B cell (primary cell): ENCODE results near the gene ITLN2. TPM values are rescaled to one million over a fixed set of nuclear protein-coding genes. Genes with fewer than 3 reads are reported as not detected.
"Not testable (repeated sequence)": the region's sequence is repeated elsewhere in the genome, so short reads cannot be mapped to it uniquely, and the experiment has no call there.

Source experiments
- ATAC-seq: fragments of 200-7000 bp; cut with Tn5 transposase; one replicate; pipeline ENCODE4 v1.10.0; 2021; ENCODE audit warnings: low read depth, mild to moderate bottlenecking, moderate number of reproducible peaks, moderate library complexity
- CTCF ChIA-PET: fragments of 350-600 bp; sonication (Branson Sonifier 250); formaldehyde crosslinking; loops from one replicate; lab custom pipeline; 2021; ENCODE audit warnings: antibody characterized with exemption, inconsistent platforms; lab: Charles Lee
- POLR2A ChIA-PET: fragments of 350-600 bp; sonication (Branson Sonifier 250); formaldehyde crosslinking; loops from one replicate; lab custom pipeline; 2021; ENCODE audit warnings: antibody characterized with exemption; lab: Charles Lee
- DNase-seq: peaks from one replicate; pipeline ENCODE4 v3.0.0; 2013
- H2AFZ ChIP-seq: 2 replicates; pipeline ENCODE4 v1.6.1; 2012; ENCODE audit warnings: mild to moderate bottlenecking, low read depth, low read length; ENCODE audit not compliant: insufficient read depth, poor library complexity, severe bottlenecking
- H3K27ac ChIP-seq, 2 donors: 1 replicate in 1 of 2; 2 replicates in 1 of 2; pipeline ENCODE4 v1.5.1; 2012 to 2013; ENCODE audit warnings: low read length in 2 of 2, mild to moderate bottlenecking in 2 of 2, moderate library complexity in 1 of 2
- H3K27me3 ChIP-seq, 4 experiments: fragments of 200-600 bp in 1 of 4; sonication (generic) in 1 of 4; replicated peaks in 1 of 4; 1 replicate in 2 of 4; 2 replicates in 2 of 4; pipeline versions ENCODE4 v1.6.1 to v1.7.0; 2013 to 2016; ENCODE audit warnings: low read length in 3 of 4, mild to moderate bottlenecking in 2 of 4, mixed read lengths in 1 of 4, moderate library complexity in 1 of 4; ENCODE audit not compliant: insufficient read depth in 4 of 4, control insufficient read depth in 3 of 4; ENCODE audit errors: control extremely low read depth in 1 of 4
- H3K36me3 ChIP-seq, 2 experiments: replicated peaks in 1 of 2; 1 replicate in 1 of 2; 2 replicates in 1 of 2; pipeline versions ENCODE4 v1.6.1 to v1.7.1; 2013; ENCODE audit warnings: low read length in 1 of 2; ENCODE audit not compliant: insufficient read depth in 2 of 2, control insufficient read depth in 1 of 2; ENCODE audit errors: control extremely low read depth in 1 of 2, extremely low read depth in 1 of 2
- H3K4me1 ChIP-seq, 2 donors: fragments of 200-600 bp in 1 of 2; sonication (generic) in 1 of 2; 1 replicate in 1 of 2; 2 replicates in 1 of 2; pipeline versions ENCODE4 v1.5.1 to v1.6.1; 2013 to 2017; ENCODE audit warnings: low read length in 2 of 2; ENCODE audit not compliant: control insufficient read depth in 2 of 2, insufficient read depth in 2 of 2
- H3K4me2 ChIP-seq: replicated peaks from 2 replicates; pipeline ENCODE3; 2012; ENCODE audit warnings: mild to moderate bottlenecking, low read depth, low read length; ENCODE audit not compliant: poor library complexity, severe bottlenecking
- H3K4me3 ChIP-seq, 5 experiments: fragments of 200-600 bp in 1 of 5; sonication (generic) in 1 of 5; 1 replicate in 3 of 5; 2 replicates in 2 of 5; pipeline versions ENCODE4 v1.5.1 to v1.7.0; 2011 to 2016; ENCODE audit warnings: low read length in 4 of 5, mild to moderate bottlenecking in 4 of 5, low read depth in 2 of 5, control low read depth in 1 of 5, moderate library complexity in 1 of 5; ENCODE audit not compliant: insufficient read depth in 1 of 5; ENCODE audit errors: control extremely low read depth in 1 of 5, extremely low read depth in 1 of 5
- H3K79me2 ChIP-seq: fragments of 200-600 bp; sonication (generic); one replicate; pipeline ENCODE4 v1.6.0; 2016; ENCODE audit warnings: low read length; ENCODE audit not compliant: control insufficient read depth, insufficient read depth
- H3K9ac ChIP-seq: fragments of 200-600 bp; sonication (generic); 2 replicates; pipeline ENCODE4 v1.6.1; 2017; ENCODE audit warnings: mild to moderate bottlenecking, low read length, moderate library complexity
- H3K9me3 ChIP-seq, 3 donors: one replicate each; pipeline versions ENCODE4 v1.6.1 to v1.7.1; 2013; ENCODE audit warnings: low read length in 2 of 3; ENCODE audit not compliant: control insufficient read depth in 2 of 3, insufficient read depth in 1 of 3; ENCODE audit errors: control extremely low read depth in 1 of 3
- H4K20me1 ChIP-seq: 2 replicates; pipeline ENCODE4 v1.6.0; 2012; ENCODE audit warnings: mild to moderate bottlenecking, low read length; ENCODE audit not compliant: insufficient read depth, control insufficient read depth, poor library complexity, severe bottlenecking
- H3K27ac Mint-ChIP-seq: one replicate; pipeline ENCODE4 v1.8.0; 2021; ENCODE audit warnings: mixed read lengths
- H3K27me3 Mint-ChIP-seq: one replicate; pipeline ENCODE4 v1.8.0; 2021; ENCODE audit warnings: mixed read lengths
- H3K4me1 Mint-ChIP-seq: one replicate; pipeline ENCODE4 v1.8.0; 2021; ENCODE audit warnings: mixed read lengths
- H3K4me3 Mint-ChIP-seq: one replicate; pipeline ENCODE4 v1.8.0; 2021; ENCODE audit warnings: mixed read lengths
- H3K9me3 Mint-ChIP-seq: one replicate; pipeline ENCODE4 v1.8.0; 2022; ENCODE audit warnings: mixed read lengths; ENCODE audit not compliant: insufficient read depth
- CTCF ChIP-seq: fragments of 200-600 bp; IDR thresholded peaks from one replicate; pipeline ENCODE4 v1.8.0; 2022; ENCODE audit warnings: antibody characterized with exemption, mild to moderate bottlenecking
- EZH2 ChIP-seq: IDR thresholded peaks from 2 replicates; pipeline ENCODE4 v1.6.1; 2012; ENCODE audit warnings: borderline replicate concordance, low read depth, mild to moderate bottlenecking, moderate library complexity, low read length; ENCODE audit not compliant: insufficient read depth, poor library complexity, severe bottlenecking
- WGBS: methylation state at CpG from one replicate; pipeline ENCODE4 v1.1.5; 2013; ENCODE audit warnings: missing lambda C conversion rate; ENCODE audit not compliant: insufficient coverage; 5-methylcytosine and 5-hydroxymethylcytosine counted together
- intact Hi-C: fragments of 100-400 bp; cut with micrococcal nuclease; formaldehyde crosslinking; loops from one replicate; pipeline ENCODE4 v1.10.0; 2022
- polyA plus RNA-seq: library from polyadenylated mRNA; depleted of rRNA; stranded (reverse); fragments of >200 nt; gene quantifications from 2 replicates; pipeline ENCODE4 v1.2.3, GENCODE V29; 2012
- total RNA-seq, 2 donors: library from RNA; stranded (reverse); fragments of 120-200 nt in 1 of 2; gene quantifications; 1 replicate in 1 of 2; 2 replicates in 1 of 2; pipeline versions ENCODE4 v1.2.3 to v1.2.4, GENCODE V29; 2013 to 2022

Gene ITLN2
- total and polyA plus RNA-seq, 2 donors (not counting 1 experiment from before 2014, with no cell fraction given), result not detected

DNA sequence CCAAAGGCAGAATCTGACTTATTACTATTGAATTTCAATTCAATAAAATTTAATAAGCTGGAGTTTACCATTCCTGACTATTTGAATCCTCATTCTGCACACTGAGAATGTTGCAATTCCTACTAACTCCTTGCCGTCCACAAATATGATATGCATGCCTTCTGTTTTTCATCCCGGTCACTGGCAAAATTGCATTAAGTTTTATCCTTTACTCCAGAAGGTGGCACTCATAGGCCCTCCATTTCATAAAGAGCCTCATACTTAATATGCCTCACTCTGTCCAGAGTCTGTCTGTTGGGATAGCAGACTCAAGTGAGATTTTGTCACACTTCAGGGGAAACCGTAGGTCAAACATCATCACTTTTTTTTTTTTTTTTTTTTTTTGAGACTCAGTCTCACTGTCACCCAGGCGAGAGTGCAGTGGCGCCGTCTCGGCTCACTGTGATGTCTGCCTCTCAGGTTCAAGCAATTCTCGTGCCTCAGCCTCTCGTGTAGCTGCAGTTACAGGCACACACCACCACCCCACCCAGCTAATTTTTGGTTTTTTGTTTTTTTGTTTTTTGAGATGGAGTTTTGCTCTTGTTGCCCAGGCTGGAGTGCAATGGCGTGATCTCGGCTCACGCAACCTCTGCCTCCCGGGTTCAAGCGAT is 39.1 kb upstream of the ITLN2 start:
- peaks cover 11% of the 10 kb centered on the region for H3K4me1 Mint-ChIP-seq
- Histone ChIP-seq H3K9ac (no peak overlapping the region), H3K79me2 (no peaks in the 10 kb centered on the region), H3K27ac (no peak overlapping the region), H3K9me3 (no peaks in the 10 kb centered on the region), H3K4me3 (no peak overlapping the region), H3K36me3 (peaks cover under 1 to 1% of the 10 kb centered on the region in 2 experiments), H3K4me2 (no peak overlapping the region), H3K27me3 (no peaks in the 10 kb centered on the region), H4K20me1 (no peaks in the 10 kb centered on the region), H3K4me1 (peaks cover 3 to 13% of the 10 kb centered on the region in 2 donors), H2AFZ (no peak overlapping the region)
- POLR2A ChIA-PET, result interaction anchor here (0.8 kb wide), 1 partner anchor 104 kb away, joined by 7 read pairs; no protein-coding TSS in a partner anchor
- ATAC-seq (no peak), DNase-seq (peak; percentile 38)
- 58% methylated on average over 3 of the region's 14 CpGs for WGBS
- intact Hi-C loops, result loop anchor here (1.0 to 10.0 kb wide), 2 partner anchors 51 to 146 kb away; partner anchors contain the start of gene USF1
- H3K27me3 Mint-ChIP-seq, result no peaks in the 10 kb centered on the region
- no peak overlapping the region for H3K4me3 Mint-ChIP-seq
- TF ChIP-seq EZH2, result no peak
- peak; percentile 8 for TF ChIP-seq CTCF
- H3K9me3 Mint-ChIP-seq, result no peaks in the 10 kb centered on the region
- CTCF ChIA-PET, result interaction anchor here (1.3 to 6.3 kb wide), 2 partner anchors 105 to 143 kb away, joined by 3 to 137 read pairs; partner anchors contain the start of gene KLHDC9
- H3K27ac Mint-ChIP-seq, result no peak overlapping the region

GRCh38 chr1:160992036-160992435 is 37.4 kb upstream of the ITLN2 start:
- H3K36me3 ChIP-seq, H3K27me3 ChIP-seq, H2AFZ ChIP-seq, H3K9me3 Mint-ChIP-seq, DNase-seq, H3K4me3 ChIP-seq, H3K9ac ChIP-seq, H3K4me1 ChIP-seq, H3K9me3 ChIP-seq, H3K4me2 ChIP-seq, H3K4me3 Mint-ChIP-seq, H3K27ac ChIP-seq, H3K27ac Mint-ChIP-seq, H3K79me2 ChIP-seq, ATAC-seq, H3K27me3 Mint-ChIP-seq, H4K20me1 ChIP-seq, H3K4me1 Mint-ChIP-seq: not testable (repeated sequence)
- ChIA-PET POLR2A (interaction anchor here (0.6 kb wide), 1 partner anchor 300 kb away, joined by 9 read pairs; no protein-coding TSS in a partner anchor), CTCF (interaction anchor here (0.7 to 3.2 kb wide), 10 partner anchors 8 to 318 kb away, joined by 3 to 10 read pairs (median 4); partner anchors contain the start of gene USF1)
- 100% methylated on average over 1 of the region's 4 CpGs for WGBS
- intact Hi-C loops, result loop anchor here (10.0 kb wide), 1 partner anchor 53 kb away; the partner anchor contains the start of gene USF1
